GM18505 (cell line): ENCODE results near the gene SNED1.

Source experiments
- ATAC-seq: cut with Tn5 transposase; IDR thresholded peaks from one replicate; pipeline ENCODE4 v1.9.1; 2021; ENCODE audit not compliant: unreplicated experiment
- POLR2A ChIP-seq: IDR thresholded peaks from 4 replicates; pipeline ENCODE4 v1.6.1; 2011; ENCODE audit warnings: borderline replicate concordance; ENCODE audit not compliant: insufficient read depth, insufficient read length; ENCODE audit errors: extremely low read depth

SNED1 gene

DNA sequence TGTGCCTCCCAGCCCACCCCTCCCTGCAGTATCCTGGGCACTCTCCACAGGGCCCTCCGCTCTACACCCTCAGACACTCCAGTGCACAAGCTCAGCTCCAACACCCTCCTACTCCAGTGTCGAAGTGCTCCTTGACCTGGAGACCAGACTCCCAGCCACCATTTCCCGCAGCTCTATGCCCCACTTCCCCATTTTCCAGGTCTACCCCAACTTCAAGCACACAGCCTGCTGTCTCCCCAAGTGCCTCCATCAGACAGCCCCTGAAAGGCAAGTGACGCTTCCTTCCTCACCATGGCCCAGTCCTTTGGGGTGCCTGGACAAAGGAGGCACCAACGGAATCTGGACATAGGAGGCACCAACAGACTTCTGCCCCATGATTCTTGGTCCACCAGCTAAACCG lies 143.6 kb downstream of the SNED1 start:
- TF ChIP-seq POLR2A: no peak
- no peak for ATAC-seq

DNA sequence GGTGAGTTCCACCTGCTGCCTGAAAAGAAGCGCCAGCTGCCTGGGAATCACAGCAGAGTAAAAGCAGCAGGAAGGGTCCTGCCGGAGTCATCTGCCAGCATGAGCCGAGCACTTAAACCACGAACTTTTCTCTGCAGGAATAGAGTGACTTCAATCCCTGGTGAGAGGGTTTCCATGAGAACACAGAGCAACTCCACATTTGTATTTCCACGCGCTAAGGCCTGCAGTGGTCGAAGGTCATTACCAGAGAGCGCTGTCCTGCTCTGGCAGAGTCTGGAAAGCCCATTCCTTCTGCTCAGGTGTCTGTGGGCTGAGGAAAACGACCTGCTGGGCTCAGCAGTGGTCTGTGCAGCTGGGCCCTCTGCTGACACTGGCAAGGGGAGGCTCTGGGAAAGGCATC lies 144.2 kb downstream of the SNED1 start:
- no peak for TF ChIP-seq POLR2A
- ATAC-seq: no peak
